ENCODE measurements around the gene ATF7IP2. TPM values are rescaled to one million over a fixed set of nuclear protein-coding genes. Genes with fewer than 3 reads are reported as not detected.

Gene ATF7IP2
- total RNA-seq, 4 donors from 2014 or later: 5.1 to 12.2 (median 8.4) TPM

DNA sequence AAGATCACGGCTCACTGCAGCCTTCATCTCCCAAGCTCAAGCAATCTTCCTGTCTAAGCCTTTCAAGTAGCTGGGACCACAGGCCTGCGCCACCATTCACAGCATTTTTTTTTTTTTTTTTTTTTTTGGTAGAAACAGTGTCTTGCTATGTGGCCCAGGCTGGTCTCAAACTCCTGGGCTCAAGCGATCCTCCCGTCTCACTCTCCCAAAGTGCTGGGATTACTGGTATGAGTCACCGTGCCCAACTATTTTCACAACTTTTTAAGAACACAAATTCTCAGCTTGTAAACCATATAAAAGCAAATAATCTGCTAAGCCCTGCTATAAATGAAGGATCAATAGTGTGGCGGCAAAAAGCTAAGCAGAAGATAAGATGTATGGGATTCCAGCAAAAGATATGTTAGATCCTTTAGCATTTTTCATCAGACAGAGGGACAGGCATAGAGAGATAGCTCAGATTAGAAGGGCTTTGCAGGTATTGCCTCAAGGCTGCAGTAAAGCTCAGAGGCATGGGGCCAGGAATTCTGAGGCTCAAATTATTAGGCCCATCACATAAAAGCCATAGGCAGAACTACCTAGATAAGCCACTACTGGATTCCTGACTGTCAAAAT is 139.5 kb downstream of the ATF7IP2 start:
- no peak for TF ChIP-seq CTCF (IDR thresholded peaks at IDR 0.05; ENCODE audit: low read depth)

GRCh38 chr16:10526962-10527361 is 141.1 kb downstream of the ATF7IP2 start:
- TF ChIP-seq CTCF (IDR thresholded peaks at IDR 0.05; ENCODE audit: low read depth): no peak

GRCh38 chr16:10528635-10529034 is 142.8 kb downstream of the ATF7IP2 start:
- TF ChIP-seq CTCF (IDR thresholded peaks at IDR 0.05; ENCODE audit: low read depth): no peak

DNA sequence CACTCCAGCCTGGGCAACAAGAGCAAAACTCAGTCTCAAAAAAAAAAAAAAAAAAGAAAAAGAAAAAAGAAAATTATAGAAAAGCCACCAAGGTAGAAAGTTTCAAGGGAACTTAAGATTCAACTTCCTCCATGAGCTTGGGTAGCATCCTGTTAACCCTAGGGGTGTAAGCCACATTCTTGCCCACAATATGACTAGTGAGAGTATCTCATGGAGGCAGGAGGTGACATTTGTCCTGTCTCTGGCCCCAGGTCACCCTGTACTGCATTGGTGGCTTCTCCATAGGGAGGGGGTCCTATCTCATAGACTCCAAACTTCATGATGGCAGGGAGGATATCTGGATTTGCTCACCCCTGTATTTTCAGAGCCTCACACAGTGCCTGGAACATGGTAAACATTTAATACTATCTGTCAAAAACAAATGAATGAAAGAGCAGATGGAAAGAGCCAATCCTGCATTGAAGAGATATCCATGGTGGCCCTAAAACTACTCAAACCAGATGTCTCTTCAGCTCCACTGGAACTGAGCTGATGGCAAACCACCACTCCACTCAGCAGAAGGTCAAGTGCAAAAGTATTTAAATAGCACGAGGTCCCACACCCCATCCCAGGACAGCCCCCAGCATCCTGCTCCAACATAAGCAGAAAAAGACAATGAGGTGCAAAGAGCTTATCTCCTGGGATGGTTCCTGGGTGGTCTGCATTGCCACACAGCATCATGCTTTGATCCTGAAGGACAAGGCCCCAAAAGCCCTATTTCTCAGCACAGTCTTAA is 144.2 kb downstream of the ATF7IP2 start:
- TF ChIP-seq CTCF (IDR thresholded peaks at IDR 0.05; ENCODE audit: low read depth): no peak

DNA sequence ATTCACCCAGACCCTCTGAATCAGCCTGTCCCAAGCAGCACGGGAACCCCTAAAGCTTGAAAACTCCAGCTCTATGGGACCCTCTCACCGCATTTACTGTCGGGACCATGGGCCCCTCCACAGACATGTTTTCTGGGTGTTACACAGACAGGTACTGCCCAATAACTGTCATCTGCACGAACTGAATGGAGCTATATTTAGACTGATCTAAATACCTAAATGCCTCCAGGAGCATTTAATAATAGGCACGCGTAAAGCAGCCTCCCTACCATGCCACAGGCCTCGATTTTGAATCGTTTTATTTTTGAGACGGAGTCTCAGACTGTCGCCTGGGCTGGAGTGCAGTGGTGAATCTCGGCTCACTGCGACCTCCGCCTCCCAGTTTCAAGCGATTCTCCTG is 144.8 kb downstream of the ATF7IP2 start:
- no peak for TF ChIP-seq CTCF (IDR thresholded peaks at IDR 0.05; ENCODE audit: low read depth)

DNA sequence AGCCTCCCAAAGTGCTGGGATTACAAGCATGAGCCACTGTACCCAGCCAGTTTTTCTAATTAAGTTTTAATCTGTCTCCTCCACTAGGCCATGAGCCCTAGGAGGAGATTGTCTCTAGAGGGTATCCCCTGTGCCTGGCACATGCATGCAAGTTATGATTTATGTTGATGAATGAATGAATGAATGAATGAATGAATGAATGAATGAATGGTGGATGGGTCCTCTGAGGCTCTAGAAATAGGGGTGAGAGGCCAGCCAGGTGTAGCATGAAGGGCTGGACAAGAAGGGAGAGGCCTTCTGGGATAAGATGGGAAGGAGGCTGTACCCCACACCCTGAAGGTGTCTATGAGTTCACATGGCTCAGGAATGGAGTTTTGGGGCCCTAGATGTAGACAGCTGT is 145.7 kb downstream of the ATF7IP2 start:
- TF ChIP-seq CTCF (IDR thresholded peaks at IDR 0.05; ENCODE audit: low read depth): no peak

Small RNA genes within 50 kb of the gene (small RNA-seq; reads per million reads assigned to genes)
- not detected for gene RNU6-633P

Other genes starting within 250 kb of the ATF7IP2 start
- under 1 TPM in 3 of 4 donors, not detected in 1; under 0.01 to 0.19 (median 0.17) TPM for gene GRIN2A, start 203.6 kb upstream of the ATF7IP2 start, total RNA-seq
- 10 to 100 TPM; 34.7 to 53.5 (median 39.6) TPM for gene EMP2, start 194.5 kb downstream of the ATF7IP2 start, total RNA-seq

All from subcutaneous adipose tissue (tissue), 4 donors.